GM23338 (cell line): ENCODE measurements around the gene SLCO4A1. TPM values are rescaled to one million over a fixed set of nuclear protein-coding genes. Genes with fewer than 3 reads are reported as not detected.

Experiments
- ATAC-seq: fragments of 200-7000 bp; cut with Tn5 transposase; 3 replicates; pipeline ENCODE4 v1.9.1; 2020
- DNase-seq: peaks from one replicate; pipeline ENCODE4 v3.0.0-alpha.2; 2015; ENCODE audit warnings: low spot score
- H2AFZ ChIP-seq: fragments of 200-600 bp; sonication (generic); 2 replicates; pipeline ENCODE4 v1.8.0; 2016; ENCODE audit warnings: antibody characterized with exemption, mild to moderate bottlenecking, moderate library complexity
- H3F3A ChIP-seq: fragments of 200-600 bp; sonication (generic); replicated peaks from 2 replicates; pipeline ENCODE4 v1.8.0; 2017; ENCODE audit warnings: antibody characterized with exemption, mixed run types, low read depth
- H3K27ac ChIP-seq: fragments of 200-600 bp; sonication (generic); 2 replicates; pipeline ENCODE4 v1.6.1; 2016; ENCODE audit warnings: low read depth
- H3K27me3 ChIP-seq: fragments of 200-600 bp; sonication (generic); 2 replicates; pipeline ENCODE4 v1.8.0; 2016; ENCODE audit warnings: mild to moderate bottlenecking, mixed run types, moderate library complexity; ENCODE audit not compliant: insufficient read depth
- H3K36me3 ChIP-seq: fragments of 200-600 bp; sonication (generic); 2 replicates; pipeline ENCODE4 v1.8.0; 2016; ENCODE audit warnings: mild to moderate bottlenecking; ENCODE audit not compliant: insufficient read depth
- H3K4me1 ChIP-seq: fragments of 200-600 bp; sonication (generic); 2 replicates; pipeline ENCODE4 v1.8.0; 2016; ENCODE audit warnings: mild to moderate bottlenecking, moderate library complexity; ENCODE audit not compliant: insufficient read depth
- H3K4me2 ChIP-seq: fragments of 200-600 bp; sonication (generic); 2 replicates; pipeline ENCODE4 v1.7.1; 2017; ENCODE audit warnings: mixed run types
- H3K4me3 ChIP-seq: fragments of 200-600 bp; sonication (generic); 2 replicates; pipeline ENCODE4 v1.6.1; 2016; ENCODE audit warnings: mixed run types
- H3K79me2 ChIP-seq: fragments of 200-600 bp; sonication (generic); replicated peaks from 2 replicates; pipeline ENCODE4 v1.8.0; 2017; ENCODE audit warnings: mild to moderate bottlenecking; ENCODE audit not compliant: insufficient read depth
- H3K9me2 ChIP-seq: fragments of 200-600 bp; sonication (generic); 2 replicates; pipeline ENCODE4 v1.8.0; 2017; ENCODE audit not compliant: insufficient read depth
- H4K20me1 ChIP-seq: fragments of 200-600 bp; sonication (generic); replicated peaks from 2 replicates; pipeline ENCODE4 v1.8.0; 2017; ENCODE audit warnings: mild to moderate bottlenecking; ENCODE audit not compliant: insufficient read depth
- H3K27ac Mint-ChIP-seq: 2 replicates; pipeline ENCODE4 v1.8.0; 2020; ENCODE audit warnings: inconsistent platforms, mild to moderate bottlenecking, moderate library complexity, mixed read lengths
- H3K27me3 Mint-ChIP-seq: 3 replicates; pipeline ENCODE4 v1.8.0; 2022; ENCODE audit warnings: low read depth, mild to moderate bottlenecking, moderate library complexity, mixed read lengths, inconsistent platforms; ENCODE audit not compliant: insufficient read depth, poor library complexity
- H3K36me3 Mint-ChIP-seq: 3 replicates; pipeline ENCODE4 v1.8.0; 2021; ENCODE audit warnings: low read depth, mild to moderate bottlenecking, inconsistent platforms, moderate library complexity, mixed read lengths
- H3K4me1 Mint-ChIP-seq: 3 replicates; pipeline ENCODE4 v1.8.0; 2020; ENCODE audit warnings: mild to moderate bottlenecking, inconsistent platforms, mixed read lengths
- H3K4me3 Mint-ChIP-seq: 3 replicates; pipeline ENCODE4 v1.8.0; 2021; ENCODE audit warnings: moderate library complexity, mild to moderate bottlenecking, inconsistent platforms, mixed read lengths
- H3K9me3 Mint-ChIP-seq: 3 replicates; pipeline ENCODE4 v1.8.0; 2020; ENCODE audit warnings: moderate library complexity, mild to moderate bottlenecking, inconsistent platforms, mixed read lengths
- CTCF ChIP-seq, 2 experiments: fragments of 200-600 bp in 1 of 2; sonication (generic) in 1 of 2; conservative IDR thresholded peaks; 2 replicates each; pipeline versions ENCODE4 v1.5.1 to v1.6.1; 2016 to 2017; ENCODE audit warnings: antibody characterized with exemption in 2 of 2, low read depth in 2 of 2, mild to moderate bottlenecking in 2 of 2, moderate library complexity in 1 of 2
- ETS1 ChIP-seq: IDR thresholded peaks from 2 replicates; pipeline ENCODE4 v1.6.1; 2016; ENCODE audit warnings: antibody characterized with exemption
- EZH2phosphoT487 ChIP-seq: fragments of 200-600 bp; sonication (generic); IDR thresholded peaks from one replicate; pipeline ENCODE4 v1.8.1; 2018; ENCODE audit warnings: antibody characterized with exemption; ENCODE audit not compliant: unreplicated experiment
- JUNB ChIP-seq: IDR thresholded peaks from one replicate; pipeline ENCODE4 v1.6.1; 2016; ENCODE audit warnings: antibody characterized with exemption; ENCODE audit not compliant: unreplicated experiment
- NANOG ChIP-seq: IDR thresholded peaks from 2 replicates; pipeline ENCODE4 v1.6.1; 2016; ENCODE audit warnings: antibody characterized with exemption, borderline replicate concordance
- polyA plus RNA-seq: library from polyadenylated mRNA; unstranded; fragments of >200 nt; fragmentation: Nextera tagmentation; extraction: Ambion mirVana; gene quantifications from 2 replicates; pipeline ENCODE4 v1.2.1, GENCODE V29; 2016
- total RNA-seq: library from RNA; depleted of rRNA; stranded (reverse); fragments of >200 nt; shearing (Covaris generic); gene quantifications from 2 replicates; pipeline ENCODE4 v1.2.3, GENCODE V29; 2014
- TF ChIP-seq, protein P1 (sequence below): IDR thresholded peaks from one replicate; pipeline ENCODE4 v1.6.1; 2018; ENCODE audit warnings: antibody characterized with exemption; ENCODE audit not compliant: unreplicated experiment

SLCO4A1 gene
- total and polyA plus RNA-seq, 2 experiments from 2014 or later = 28.5 to 41.6 TPM

GRCh38 chr20:62605236-62605943, 36.9 kb upstream of the SLCO4A1 start:
- no peak overlapping the region; the same call in 1 of the 2 replicates for H3K4me3 ChIP-seq

More at GRCh38 chr20:62605236-62605943, 36.9 kb upstream of the SLCO4A1 start:
- no peak overlapping the region for H3K4me3 Mint-ChIP-seq
- DNase-seq (no peak), ATAC-seq (no peak)
- Histone ChIP-seq H4K20me1 (no peaks in the 10 kb centered on the region), H3F3A (peaks cover 27% of the 10 kb centered on the region; the same call in 1 of the 2 replicates), H3K27ac (peak overlapping the region; percentile 24), H3K9me2 (no peaks in the 10 kb centered on the region), H3K79me2 (no peaks in the 10 kb centered on the region), H3K36me3 (no peaks in the 10 kb centered on the region), H3K27me3 (no peaks in the 10 kb centered on the region), H2AFZ (no peak overlapping the region), H3K4me2 (peak overlapping the region; percentile 37), H3K4me1 (peaks cover 22% of the 10 kb centered on the region)
- no peaks in the 10 kb centered on the region; the same call in 2 of the 3 replicates for H3K36me3 Mint-ChIP-seq
- TF ChIP-seq EZH2phosphoT487 = no peak
- no peak for TF ChIP-seq JUNB
- TF ChIP-seq, protein P1, sequence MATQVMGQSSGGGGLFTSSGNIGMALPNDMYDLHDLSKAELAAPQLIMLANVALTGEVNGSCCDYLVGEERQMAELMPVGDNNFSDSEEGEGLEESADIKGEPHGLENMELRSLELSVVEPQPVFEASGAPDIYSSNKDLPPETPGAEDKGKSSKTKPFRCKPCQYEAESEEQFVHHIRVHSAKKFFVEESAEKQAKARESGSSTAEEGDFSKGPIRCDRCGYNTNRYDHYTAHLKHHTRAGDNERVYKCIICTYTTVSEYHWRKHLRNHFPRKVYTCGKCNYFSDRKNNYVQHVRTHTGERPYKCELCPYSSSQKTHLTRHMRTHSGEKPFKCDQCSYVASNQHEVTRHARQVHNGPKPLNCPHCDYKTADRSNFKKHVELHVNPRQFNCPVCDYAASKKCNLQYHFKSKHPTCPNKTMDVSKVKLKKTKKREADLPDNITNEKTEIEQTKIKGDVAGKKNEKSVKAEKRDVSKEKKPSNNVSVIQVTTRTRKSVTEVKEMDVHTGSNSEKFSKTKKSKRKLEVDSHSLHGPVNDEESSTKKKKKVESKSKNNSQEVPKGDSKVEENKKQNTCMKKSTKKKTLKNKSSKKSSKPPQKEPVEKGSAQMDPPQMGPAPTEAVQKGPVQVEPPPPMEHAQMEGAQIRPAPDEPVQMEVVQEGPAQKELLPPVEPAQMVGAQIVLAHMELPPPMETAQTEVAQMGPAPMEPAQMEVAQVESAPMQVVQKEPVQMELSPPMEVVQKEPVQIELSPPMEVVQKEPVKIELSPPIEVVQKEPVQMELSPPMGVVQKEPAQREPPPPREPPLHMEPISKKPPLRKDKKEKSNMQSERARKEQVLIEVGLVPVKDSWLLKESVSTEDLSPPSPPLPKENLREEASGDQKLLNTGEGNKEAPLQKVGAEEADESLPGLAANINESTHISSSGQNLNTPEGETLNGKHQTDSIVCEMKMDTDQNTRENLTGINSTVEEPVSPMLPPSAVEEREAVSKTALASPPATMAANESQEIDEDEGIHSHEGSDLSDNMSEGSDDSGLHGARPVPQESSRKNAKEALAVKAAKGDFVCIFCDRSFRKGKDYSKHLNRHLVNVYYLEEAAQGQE = no peak
- no peak for TF ChIP-seq ETS1
- no peak for TF ChIP-seq CTCF (conservative IDR thresholded peaks at IDR 0.05; ENCODE audit: low read depth in 2 of 2)
- TF ChIP-seq NANOG = no peak
- peaks cover 50% of the 10 kb centered on the region for H3K4me1 Mint-ChIP-seq
- H3K27me3 Mint-ChIP-seq = peaks cover 10% of the 10 kb centered on the region
- H3K9me3 Mint-ChIP-seq = no peaks in the 10 kb centered on the region
- H3K27ac Mint-ChIP-seq = peak overlapping the region; percentile 44; the same call in 1 of the 2 replicates
